Glomerular visceral epithelial cell (primary cell): ENCODE results near the gene POLR1C.
"Not testable (repeated sequence)": the region's sequence is repeated elsewhere in the genome, so short reads cannot be mapped to it uniquely, and the experiment has no call there.

Experiments used
- DNase-seq: peaks from one replicate; pipeline ENCODE4 v3.0.0-alpha.2; 2016; ENCODE audit errors: extremely low spot score

The POLR1C gene, protein sequence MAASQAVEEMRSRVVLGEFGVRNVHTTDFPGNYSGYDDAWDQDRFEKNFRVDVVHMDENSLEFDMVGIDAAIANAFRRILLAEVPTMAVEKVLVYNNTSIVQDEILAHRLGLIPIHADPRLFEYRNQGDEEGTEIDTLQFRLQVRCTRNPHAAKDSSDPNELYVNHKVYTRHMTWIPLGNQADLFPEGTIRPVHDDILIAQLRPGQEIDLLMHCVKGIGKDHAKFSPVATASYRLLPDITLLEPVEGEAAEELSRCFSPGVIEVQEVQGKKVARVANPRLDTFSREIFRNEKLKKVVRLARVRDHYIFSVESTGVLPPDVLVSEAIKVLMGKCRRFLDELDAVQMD

GRCh38 chr6:43516697-43517504, at the start of gene POLR1C, which contains the start of gene YIPF3:
POLR1C (plus strand) TSS chr6:43517089; CDS start chr6:43517110, 21 bp downstream.
YIPF3 (minus strand) TSS chr6:43516926; CDS start chr6:43516807, 119 bp downstream.
- DNase-seq: peak; percentile 98

- not testable (repeated sequence) for DNase-seq
Measured at GRCh38 chr6:43467265-43467664, 49.6 kb upstream of the POLR1C start.

DNA sequence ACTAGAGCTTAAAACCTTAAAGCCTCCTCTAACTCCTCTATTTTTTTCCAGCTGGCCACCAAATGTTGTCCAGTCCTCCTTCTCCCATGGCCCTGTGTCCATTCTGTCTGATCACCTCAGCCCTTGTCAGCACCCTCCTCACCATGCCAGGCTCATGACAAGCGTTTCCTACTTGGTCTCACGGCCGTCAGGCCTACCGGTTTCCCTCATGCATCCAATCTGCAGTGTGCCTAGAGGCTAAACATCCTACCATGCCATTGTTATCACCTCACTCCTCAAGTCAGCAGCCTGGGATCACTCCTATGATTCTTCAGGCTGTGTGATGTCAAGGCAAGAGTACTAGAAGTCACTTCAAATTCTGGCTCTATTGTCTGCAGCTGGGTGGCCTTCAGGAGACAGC, 49.1 kb upstream of the POLR1C start:
- no peak for DNase-seq

DNA sequence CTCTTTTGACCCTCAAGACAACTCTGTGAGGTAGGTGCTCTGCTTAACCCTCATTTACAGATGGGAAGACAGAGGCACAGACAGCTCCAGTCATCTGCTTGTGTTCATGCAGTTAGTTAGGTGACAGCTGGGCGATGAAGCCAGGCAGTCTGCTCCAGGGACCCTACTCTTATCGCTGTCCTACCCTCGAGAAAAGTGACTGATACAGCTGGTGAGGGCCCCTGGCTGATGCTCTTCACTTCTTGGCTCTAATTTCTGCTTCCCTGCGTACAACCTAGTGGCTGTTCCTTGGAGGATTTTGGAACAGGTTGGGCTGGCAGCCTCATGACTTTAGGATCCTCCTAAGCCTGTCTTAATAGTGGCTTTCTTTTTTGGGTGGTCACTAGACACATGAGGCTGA, 48.6 kb upstream of the POLR1C start:
- no peak for DNase-seq

- DNase-seq: no peak
Measured at GRCh38 chr6:43468748-43469681, 47.9 kb upstream of the POLR1C start.

GRCh38 chr6:43469947-43470346, 46.9 kb upstream of the POLR1C start:
- no peak for DNase-seq

DNA sequence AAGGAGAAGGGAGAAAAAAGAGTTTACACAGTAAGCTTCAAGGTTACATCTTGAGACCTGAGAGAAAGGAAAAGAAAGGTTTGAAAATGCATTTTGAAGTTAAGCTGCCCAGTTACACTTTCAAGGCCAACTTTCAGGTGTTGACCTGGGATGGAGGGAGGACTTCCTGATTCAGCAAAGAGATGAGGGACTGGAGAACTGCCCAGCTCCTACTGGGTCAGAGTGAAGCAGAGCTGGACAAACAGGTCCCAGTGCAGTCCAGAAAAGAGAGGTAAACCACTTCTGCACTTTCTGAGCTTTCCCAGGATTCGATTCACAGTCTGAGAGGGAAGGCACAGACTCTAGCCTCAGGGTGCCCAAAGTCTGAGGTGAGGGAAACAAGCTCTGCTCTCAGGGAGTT, 45.5 kb upstream of the POLR1C start:
- no peak for DNase-seq

- no peak for DNase-seq
Measured at GRCh38 chr6:43472515-43472914, 44.4 kb upstream of the POLR1C start.

DNA sequence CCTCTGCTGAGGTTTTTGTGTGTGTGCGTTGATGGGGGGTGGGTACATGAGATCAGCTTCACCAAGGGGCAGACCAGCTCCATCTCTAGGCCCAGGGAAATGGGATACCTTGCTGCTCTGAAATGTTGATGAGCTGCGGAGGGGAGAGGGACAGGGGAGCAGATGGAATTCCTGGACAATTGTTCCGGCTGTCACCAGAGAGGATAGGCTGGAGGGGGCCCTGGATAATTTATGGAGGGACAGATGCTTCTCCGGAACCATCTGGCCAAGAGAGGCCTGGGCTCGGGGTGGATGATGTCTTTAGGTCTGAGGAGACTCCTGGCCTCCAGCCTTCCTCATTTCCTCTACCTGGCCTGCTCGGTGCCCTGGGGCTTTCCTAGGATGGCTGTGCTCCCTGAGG, 41.4 kb upstream of the POLR1C start:
- DNase-seq: no peak

DNA sequence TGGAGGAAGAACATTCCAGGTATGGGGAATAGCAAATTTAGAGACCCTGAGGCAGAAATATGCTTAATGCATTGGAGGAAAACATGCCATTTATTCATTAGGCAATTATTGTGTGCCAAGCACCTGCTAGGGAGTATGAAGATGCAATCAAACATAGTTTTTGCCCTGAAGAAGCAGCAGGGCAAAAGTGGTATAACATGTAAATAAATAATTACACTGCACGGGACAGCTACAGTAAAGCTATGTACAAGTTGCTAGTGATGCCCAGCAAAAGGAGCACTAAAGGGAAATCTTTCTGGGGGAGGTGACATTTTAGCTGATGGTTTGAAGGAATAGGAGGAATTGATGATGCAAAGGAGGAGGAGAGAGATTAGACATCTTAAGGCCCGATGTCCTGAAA, 40.1 kb upstream of the POLR1C start:
- no peak for DNase-seq

DNA sequence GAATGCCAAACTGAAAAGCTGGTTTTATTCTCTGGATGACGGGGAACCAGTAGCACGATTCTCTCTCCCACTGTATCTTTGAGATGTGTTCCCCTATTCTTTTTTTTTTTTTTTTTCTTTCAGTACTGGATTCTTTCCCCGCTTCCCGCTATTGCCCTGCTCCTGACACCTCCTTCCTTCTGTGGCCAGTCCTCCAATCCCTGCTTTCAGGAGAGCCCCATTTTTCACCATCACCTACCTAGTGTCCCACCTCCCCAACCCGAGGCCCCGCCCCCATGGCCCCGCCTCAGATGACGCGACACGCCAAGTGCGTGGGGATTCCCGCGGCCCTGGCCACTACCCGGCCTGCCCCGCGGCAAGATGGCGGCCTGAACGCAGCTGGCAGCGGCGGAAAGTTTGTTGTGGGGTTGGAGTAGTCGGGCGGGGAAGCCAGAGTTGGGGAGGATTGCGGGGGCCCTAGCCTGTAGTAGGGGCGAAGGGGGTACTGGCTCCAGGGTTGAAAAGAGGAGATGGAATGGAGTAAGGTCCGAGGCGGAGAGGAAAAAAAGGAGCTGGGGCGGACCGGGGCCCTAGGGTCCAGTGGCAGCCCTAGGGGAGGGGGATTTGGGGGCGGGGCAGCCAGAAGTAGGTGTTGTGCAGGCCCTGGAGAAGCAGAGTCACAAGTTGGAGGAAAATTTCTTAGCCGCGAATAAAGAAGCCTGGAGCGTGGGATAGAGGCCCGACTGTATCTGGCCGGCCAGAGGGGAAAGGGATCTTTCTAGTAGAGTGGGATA, 39.5 kb upstream of the POLR1C start, which contains the start of gene TJAP1:
Gene TJAP1 (plus strand): TSS at position 336 of the 773 bp plus-strand sequence. CDS start 21,432 bp downstream, outside the sequence.
- DNase-seq: peak; percentile 92

- DNase-seq: no peak
Measured at GRCh38 chr6:43478008-43478372, 38.9 kb upstream of the POLR1C start.

DNA sequence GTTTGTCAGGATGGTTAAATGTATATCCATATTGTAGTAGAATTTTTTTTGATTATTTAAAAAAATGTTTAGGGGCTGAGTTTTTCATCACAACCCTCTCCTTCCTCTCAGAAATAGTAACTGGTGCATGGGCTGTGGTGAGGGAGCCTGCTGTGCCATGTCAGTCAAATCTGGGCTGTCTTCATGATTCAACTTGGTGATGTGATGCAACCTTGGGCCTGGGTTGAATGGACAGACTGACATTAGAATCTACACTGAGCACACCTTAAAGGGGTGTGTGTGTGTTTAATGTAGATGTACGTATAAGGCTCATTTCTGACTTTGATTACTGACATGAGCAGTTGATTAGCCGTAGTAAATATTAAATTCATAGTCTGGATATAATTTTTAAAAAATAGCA, 35.8 kb upstream of the POLR1C start:
- DNase-seq: no peak

DNA sequence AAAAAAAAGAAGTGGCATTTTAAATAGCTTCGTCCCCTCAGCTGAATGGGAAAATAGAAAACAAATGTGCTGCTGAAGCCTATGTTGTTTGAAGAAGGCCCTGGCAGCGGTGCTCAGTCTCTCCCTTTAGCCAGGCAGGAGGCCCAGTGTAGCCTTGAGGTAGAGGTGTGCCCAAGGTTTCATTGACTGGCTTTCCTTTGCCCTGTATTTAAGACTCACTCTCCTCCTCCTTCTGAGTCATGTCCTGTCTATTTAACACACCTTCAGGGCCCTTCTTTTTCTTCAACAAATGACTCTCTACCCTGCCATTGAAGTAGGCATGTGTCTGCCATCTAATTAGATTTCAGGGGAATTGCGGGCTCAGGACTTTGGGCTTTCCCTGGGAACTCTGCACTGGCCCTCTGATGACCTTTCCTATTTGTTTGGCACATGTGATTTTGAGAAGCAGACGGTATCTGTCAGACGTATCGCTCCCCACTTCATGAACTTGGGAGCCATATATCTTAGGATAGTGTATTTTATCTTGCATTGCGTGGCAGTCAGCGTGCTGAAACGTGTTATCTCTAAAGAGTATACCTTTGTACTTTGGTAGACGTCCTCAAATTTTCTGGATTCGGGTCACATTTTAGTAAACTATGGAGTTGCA, 35.2 kb upstream of the POLR1C start:
- no peak for DNase-seq

- no peak for DNase-seq
Measured at GRCh38 chr6:43488667-43489276, 28.1 kb upstream of the POLR1C start.

DNA sequence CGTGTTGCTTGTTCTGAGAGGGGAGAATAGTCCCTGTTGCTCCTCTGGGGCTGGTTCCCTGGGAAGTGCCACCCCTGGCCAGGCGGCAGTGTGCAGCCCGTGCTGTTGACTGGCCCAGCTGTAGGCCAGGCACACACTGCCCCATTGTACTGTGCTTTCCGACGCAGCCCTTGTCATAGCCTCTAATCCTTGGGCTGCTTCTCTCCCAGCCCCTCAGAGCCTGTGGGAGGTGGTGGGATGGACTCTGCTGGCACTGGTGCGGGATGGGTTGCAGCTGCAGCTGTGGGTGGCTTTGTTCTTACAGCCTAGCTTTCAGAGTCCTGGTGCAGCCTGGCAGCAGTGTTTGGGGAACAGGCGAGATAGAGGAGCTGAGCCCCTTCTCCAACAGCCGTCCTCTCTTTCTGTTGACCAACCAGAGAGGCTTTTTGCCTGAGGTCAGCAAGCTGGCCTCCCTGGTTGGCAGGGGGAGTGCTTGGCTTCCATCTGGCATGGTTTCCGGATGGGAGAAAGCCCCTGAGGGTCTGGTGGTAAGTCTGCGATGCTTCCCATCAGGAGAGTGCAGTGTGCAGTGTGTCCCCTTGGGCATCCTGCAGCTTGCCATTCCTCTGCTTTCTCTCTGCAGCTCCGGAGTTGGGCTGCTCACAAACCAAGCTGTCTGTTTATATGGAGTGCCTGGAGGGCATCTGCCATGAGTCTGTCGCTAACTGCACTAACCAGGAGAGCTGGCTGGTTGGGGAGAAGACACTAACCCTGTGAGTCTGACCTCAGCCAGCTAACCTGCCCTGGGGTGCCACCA, 27.4 kb upstream of the POLR1C start:
- DNase-seq: no peak

- DNase-seq: no peak
Measured at GRCh38 chr6:43490523-43490939, 26.4 kb upstream of the POLR1C start.

- peak; percentile 63 for DNase-seq
Measured at GRCh38 chr6:43491750-43492661, 24.9 kb upstream of the POLR1C start.
